BE2C (cell line): ENCODE results near the gene PBX4.

Experiments
- DNase-seq: peaks from one replicate; pipeline ENCODE4 v3.0.0-alpha.2; 2020
- H3K27me3 ChIP-seq: fragments of 250-450 bp; sonication (Bioruptor Pico); 2 replicates; pipeline ENCODE4 v1.5.1; 2020; ENCODE audit warnings: mild to moderate bottlenecking
- H3K36me3 ChIP-seq: fragments of 250-450 bp; sonication (Bioruptor Pico); 2 replicates; pipeline ENCODE4 v1.5.1; 2020; ENCODE audit warnings: mild to moderate bottlenecking
- H3K4me1 ChIP-seq: fragments of 250-450 bp; sonication (Bioruptor Pico); 2 replicates; pipeline ENCODE4 v1.5.1; 2020
- H3K4me3 ChIP-seq: 2 replicates; pipeline ENCODE4 v1.5.1; 2011; ENCODE audit warnings: low read depth, low read length
- H3K9me3 ChIP-seq: fragments of 250-450 bp; sonication (Bioruptor Pico); 2 replicates; pipeline ENCODE4 v1.5.1; 2020
- TF ChIP-seq, protein P1 (sequence below): IDR thresholded peaks from 2 replicates; pipeline ENCODE4 v1.5.1; 2012; ENCODE audit warnings: mild to moderate bottlenecking, low read depth, low read length

Gene PBX4

DNA sequence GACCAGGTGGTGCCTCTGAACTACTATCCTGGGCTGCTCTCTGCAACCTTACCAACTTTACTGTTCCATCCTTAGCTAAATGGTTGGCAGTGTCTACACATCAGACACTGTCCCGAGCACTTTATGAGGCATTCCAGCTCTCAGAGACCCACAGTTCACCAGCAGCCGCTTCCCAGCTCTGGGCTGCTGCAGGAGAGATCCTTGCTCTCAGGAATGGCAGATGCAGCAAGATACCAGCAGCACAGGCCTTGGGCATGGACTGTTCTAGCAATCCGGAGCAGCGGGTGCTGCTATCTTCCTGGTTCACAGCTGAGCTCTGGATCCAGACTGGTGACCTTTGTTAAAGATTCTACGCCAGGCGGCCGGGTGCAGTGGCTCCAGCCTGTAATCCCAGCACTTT lies 12.9 kb upstream of the PBX4 start:
- Histone ChIP-seq H3K9me3 (no peaks in the 10 kb centered on the region; the same call in 1 of the 2 replicates), H3K27me3 (peaks cover 11% of the 10 kb centered on the region), H3K36me3 (no peaks in the 10 kb centered on the region), H3K4me1 (no peaks in the 10 kb centered on the region), H3K4me3 (no peak overlapping the region)
- TF ChIP-seq, protein P1, sequence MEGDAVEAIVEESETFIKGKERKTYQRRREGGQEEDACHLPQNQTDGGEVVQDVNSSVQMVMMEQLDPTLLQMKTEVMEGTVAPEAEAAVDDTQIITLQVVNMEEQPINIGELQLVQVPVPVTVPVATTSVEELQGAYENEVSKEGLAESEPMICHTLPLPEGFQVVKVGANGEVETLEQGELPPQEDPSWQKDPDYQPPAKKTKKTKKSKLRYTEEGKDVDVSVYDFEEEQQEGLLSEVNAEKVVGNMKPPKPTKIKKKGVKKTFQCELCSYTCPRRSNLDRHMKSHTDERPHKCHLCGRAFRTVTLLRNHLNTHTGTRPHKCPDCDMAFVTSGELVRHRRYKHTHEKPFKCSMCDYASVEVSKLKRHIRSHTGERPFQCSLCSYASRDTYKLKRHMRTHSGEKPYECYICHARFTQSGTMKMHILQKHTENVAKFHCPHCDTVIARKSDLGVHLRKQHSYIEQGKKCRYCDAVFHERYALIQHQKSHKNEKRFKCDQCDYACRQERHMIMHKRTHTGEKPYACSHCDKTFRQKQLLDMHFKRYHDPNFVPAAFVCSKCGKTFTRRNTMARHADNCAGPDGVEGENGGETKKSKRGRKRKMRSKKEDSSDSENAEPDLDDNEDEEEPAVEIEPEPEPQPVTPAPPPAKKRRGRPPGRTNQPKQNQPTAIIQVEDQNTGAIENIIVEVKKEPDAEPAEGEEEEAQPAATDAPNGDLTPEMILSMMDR, result no peak
- DNase-seq, result no peak

DNA sequence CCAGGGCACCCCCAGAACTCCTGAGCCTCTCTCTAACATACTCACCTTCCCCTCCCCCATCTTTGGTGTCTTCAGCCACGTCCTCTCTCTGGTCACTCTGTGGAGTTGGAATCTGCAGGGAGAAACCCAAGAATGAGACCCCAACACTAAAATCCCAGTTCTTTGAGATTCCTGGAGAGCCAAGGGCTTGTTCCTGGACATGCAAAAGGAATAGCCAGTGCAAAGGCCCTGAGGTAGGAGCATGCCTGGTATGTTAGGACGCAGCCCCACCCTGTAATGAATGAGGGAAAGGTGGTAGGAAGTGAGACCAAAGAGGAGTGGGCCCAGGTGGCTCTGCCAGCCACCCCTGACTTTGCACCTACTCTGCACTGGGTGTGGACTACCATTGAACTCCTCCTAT lies 11.9 kb upstream of the PBX4 start:
- no peaks in the 10 kb centered on the region; the same call in 1 of the 2 replicates for H3K9me3 ChIP-seq
- peaks cover 11% of the 10 kb centered on the region for H3K27me3 ChIP-seq
- H3K36me3 ChIP-seq, result no peaks in the 10 kb centered on the region
- TF ChIP-seq, protein P1, result no peak
- DNase-seq, result no peak
- no peak overlapping the region for H3K4me3 ChIP-seq
- no peaks in the 10 kb centered on the region for H3K4me1 ChIP-seq

GRCh38 chr19:19630062-19630414 lies 11.6 kb upstream of the PBX4 start:
- no peak overlapping the region for H3K4me3 ChIP-seq
- DNase-seq, result no peak
- H3K9me3 ChIP-seq, result no peaks in the 10 kb centered on the region; the same call in 1 of the 2 replicates
- peaks cover 11% of the 10 kb centered on the region for H3K27me3 ChIP-seq
- TF ChIP-seq, protein P1, result no peak
- no peaks in the 10 kb centered on the region for H3K36me3 ChIP-seq
- no peaks in the 10 kb centered on the region for H3K4me1 ChIP-seq

DNA sequence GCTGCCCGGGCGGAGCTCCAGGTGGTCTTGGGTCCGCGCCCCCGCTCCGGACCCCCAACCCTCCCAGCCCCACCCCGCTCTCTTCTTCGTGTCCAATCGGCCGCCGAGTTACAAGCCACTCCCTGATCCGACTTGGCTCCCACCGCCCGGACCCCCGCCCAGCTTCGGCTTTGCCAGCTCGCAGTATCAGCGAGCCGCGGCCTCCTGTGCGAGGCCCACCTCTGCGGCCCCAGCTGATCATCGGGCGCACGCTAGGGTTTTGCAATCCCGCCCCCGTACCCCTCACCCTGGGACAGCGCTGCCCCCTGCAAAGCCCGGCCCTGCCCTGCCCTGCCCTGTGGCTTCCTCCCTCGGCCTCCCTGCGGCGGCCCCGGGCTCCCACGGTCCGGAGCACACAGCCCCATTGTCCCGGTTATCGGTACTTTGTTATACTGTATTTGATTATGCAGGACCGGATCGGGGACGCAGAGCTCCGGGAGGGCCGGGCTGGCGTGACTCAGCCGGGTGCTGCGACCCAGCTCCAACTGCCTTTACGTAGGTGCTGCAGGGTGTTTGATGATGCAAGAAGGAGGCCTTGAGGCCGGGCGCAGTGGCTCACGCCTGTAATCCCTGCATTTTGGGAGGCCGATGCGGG lies 10.1 kb upstream of the PBX4 start:
- no peak for DNase-seq
- H3K9me3 ChIP-seq, result no peaks in the 10 kb centered on the region; the same call in 1 of the 2 replicates
- peaks cover 11% of the 10 kb centered on the region for H3K27me3 ChIP-seq
- no peak overlapping the region for H3K4me3 ChIP-seq
- TF ChIP-seq, protein P1, result no peak
- H3K36me3 ChIP-seq, result no peaks in the 10 kb centered on the region
- no peaks in the 10 kb centered on the region for H3K4me1 ChIP-seq

DNA sequence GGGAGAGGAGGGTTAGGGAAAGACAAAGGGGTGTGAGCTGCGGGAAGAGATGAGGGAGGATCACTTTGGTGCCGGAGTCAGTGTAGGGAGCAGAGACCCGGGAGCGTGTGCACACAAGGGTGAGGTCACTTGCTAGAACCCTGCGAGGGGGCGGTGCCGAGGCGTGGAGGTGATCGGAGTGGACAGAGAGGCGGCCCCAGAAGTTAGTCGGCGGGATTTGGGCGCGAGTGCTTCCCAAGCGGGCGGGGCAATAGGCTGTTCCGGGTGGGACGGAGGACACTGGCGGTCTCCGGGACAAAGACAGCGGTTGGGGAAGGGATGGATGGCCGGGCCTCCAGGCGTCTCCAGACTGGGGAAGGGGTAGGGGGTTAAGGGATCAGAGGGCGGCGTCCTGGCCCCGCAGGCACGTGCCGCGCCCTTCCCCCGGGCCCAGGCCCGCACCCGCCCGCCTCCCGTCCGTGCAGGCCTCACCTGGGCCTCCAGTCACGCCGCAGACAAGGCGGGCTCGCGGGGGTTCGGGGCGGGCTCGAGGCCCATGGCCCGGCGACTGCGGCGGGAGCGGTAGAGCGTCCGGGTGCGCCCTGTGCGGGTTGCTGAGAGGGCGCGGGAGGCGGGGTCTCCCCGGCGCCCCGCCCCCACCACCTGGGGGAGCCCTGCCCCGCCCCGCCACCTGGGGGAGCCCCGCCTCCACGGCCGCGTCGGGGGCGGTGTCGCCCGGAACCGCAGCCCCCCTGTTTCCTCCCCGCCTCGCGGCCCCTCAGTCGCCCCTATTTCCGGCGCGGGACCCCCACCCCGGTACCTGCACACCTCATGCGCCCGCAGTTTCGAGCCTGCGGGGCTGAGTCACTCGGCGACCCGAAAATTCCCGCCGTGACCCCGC lies 9.4 kb upstream of the PBX4 start, which contains the start of gene LPAR2:
Gene LPAR2, minus strand, starts transcription at position 600 of the 880 bp plus-strand sequence. CDS start 945 bp downstream, outside the sequence.
- TF ChIP-seq, protein P1, result no peak
- H3K4me3 ChIP-seq, result no peak within 1 kb of the TSS
- H3K27me3 ChIP-seq, result peaks cover 11% of the 10 kb centered on the region
- H3K9me3 ChIP-seq, result no peaks in the 10 kb centered on the region; the same call in 1 of the 2 replicates
- H3K36me3 ChIP-seq, result no peaks in the 10 kb centered on the region
- no peak for DNase-seq
- no peaks in the 10 kb centered on the region for H3K4me1 ChIP-seq
